Gastroesophageal sphincter (tissue), 3 donors: Measurements from ENCODE around the gene BTBD2.

Experiments
- EP300 ChIP-seq: sonication (generic); formaldehyde crosslinking; IDR thresholded peaks from one replicate; pipeline ENCODE4 v1.6.1; 2017; ENCODE audit warnings: antibody characterized with exemption, mild to moderate bottlenecking
- POLR2AphosphoS5 ChIP-seq: sonication (generic); formaldehyde crosslinking; IDR thresholded peaks from one replicate; pipeline ENCODE4 v1.6.1; 2017; ENCODE audit warnings: antibody characterized with exemption
- TF ChIP-seq, protein P1 (sequence below), 4 experiments: fragments of 200-600 bp in 2 of 4; fragments of 450-650 bp in 2 of 4; sonication (generic) in 1 of 4; IDR thresholded peaks; one replicate each; pipeline ENCODE4 v1.5.1; 2017 to 2019; ENCODE audit warnings: antibody characterized with exemption in 4 of 4, mild to moderate bottlenecking in 2 of 4, moderate library complexity in 2 of 4

DNA sequence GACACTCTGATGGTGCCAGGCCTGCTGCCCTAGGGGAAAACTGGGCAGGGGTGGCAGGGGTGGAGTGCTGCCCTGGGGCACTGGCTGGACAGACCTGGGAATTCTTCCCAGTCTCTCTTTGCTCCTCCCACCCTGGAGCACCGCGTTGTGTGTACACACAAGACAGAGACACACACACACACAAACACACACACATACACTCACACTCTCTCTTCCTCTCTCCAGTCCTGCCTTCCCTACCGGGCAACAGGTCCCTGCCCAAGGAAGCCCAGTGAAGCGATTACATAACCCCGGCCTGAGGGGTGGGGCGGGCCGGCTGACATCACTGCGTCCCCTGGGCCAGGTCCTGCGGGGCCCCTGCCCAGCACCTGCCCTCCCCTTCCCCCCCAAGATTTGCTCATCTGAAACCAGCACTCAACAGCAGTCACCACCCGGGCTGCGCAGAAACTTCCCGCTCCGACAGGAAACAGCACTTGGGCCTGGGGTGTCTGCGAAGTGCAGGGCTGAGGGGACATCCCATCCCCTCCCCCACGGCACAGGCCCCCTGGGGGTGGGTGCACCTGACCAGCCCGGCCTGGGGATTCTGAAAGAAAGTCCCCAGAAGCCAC is 34.3 kb upstream of the BTBD2 start:
- TF ChIP-seq POLR2AphosphoS5: peak; percentile 80
- TF ChIP-seq, protein P1, sequence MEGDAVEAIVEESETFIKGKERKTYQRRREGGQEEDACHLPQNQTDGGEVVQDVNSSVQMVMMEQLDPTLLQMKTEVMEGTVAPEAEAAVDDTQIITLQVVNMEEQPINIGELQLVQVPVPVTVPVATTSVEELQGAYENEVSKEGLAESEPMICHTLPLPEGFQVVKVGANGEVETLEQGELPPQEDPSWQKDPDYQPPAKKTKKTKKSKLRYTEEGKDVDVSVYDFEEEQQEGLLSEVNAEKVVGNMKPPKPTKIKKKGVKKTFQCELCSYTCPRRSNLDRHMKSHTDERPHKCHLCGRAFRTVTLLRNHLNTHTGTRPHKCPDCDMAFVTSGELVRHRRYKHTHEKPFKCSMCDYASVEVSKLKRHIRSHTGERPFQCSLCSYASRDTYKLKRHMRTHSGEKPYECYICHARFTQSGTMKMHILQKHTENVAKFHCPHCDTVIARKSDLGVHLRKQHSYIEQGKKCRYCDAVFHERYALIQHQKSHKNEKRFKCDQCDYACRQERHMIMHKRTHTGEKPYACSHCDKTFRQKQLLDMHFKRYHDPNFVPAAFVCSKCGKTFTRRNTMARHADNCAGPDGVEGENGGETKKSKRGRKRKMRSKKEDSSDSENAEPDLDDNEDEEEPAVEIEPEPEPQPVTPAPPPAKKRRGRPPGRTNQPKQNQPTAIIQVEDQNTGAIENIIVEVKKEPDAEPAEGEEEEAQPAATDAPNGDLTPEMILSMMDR (IDR thresholded peaks at IDR 0.05): no peak
- no peak for TF ChIP-seq EP300
